Mesenteric fat pad (tissue), 1 donor: ENCODE measurements around the gene FBXW7. TPM values are rescaled to one million over a fixed set of nuclear protein-coding genes. Genes with fewer than 3 reads are reported as not detected.

Experiments used
- DNase-seq: peaks from one replicate; pipeline ENCODE4 v3.0.0-alpha.2; 2020; ENCODE audit warnings: low spot score
- total RNA-seq: library from RNA; stranded (reverse); fragmentation: NEBNext Ultra II Directional; extraction: Animal tissue kit (Norgen Biotek cat#: 25700); gene quantifications from one replicate; pipeline ENCODE4 v1.2.1, GENCODE V29; 2021
- donor health status: DM: yes; HTN: yes; CAD: no.

FBXW7 gene
- total RNA-seq, 1 donor from 2014 or later, result 37.9 TPM

DNA sequence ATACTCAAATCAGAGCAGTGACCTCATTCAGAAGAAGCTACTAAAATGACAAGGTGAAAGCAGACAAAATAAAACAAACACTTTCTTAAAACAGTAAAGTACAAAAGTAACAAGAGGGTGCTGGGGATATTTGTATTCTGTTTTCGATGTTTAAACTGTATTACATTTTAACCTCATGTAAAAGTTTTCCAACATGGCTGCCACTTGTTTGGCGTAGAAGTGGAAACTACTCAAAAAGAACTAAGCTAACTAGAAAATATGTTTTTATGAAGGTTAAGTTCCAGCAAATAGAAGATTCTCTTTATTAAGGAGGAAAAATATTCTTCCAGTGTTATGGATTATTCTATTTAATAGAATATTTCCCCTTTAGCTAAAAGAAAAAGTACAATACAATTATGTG, 155.0 kb downstream of the FBXW7 start:
- DNase-seq, result no peak

DNA sequence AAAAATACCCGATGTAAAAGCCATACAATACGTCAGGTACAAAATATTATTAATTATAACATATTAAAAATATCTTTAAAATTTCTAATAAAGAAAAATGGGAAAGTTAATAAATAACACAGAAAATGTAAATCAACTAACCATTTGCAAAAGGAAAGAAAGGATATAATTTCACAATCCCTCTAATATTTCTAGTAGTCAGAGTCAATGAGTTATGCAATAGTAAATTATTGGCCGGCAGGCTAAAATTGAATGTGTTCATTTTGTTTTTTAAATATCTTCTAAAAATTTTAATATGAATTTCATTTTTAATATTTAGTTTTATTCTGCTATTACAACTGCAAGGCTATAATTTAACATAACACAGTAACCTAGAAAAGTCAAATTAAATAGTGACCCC, 155.7 kb downstream of the FBXW7 start:
- DNase-seq, result no peak

DNA sequence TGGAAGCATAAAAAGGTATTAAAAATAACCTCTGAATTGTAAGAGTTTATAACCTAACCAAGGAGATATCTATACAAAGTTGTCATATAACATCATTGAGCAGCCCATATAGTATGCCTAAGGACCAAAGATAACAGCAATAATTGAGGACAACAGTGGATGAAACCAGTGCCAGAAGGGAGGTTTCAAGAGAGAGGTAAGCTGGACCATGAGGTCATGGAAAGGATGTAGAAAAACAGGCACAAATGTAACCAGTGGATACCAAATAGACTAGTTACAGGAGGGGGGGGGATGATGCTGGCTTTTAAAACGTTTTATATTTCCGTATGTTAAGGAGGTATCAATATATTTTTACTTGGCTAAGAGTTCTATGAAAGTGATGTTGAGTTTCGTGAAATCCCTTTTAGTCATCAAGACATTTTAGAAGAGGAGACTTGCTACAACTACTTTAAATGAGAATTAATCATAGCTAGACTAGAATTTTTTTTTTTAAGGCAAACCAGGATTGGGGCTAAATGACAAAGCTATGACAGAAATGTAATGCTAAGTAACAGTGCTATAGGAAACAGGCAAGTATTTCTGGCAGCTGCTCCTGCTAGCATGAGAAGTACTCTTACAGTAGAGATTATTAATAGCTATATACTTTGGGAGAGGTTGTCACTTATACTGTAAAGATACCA, 161.1 kb downstream of the FBXW7 start:
- no peak for DNase-seq

DNA sequence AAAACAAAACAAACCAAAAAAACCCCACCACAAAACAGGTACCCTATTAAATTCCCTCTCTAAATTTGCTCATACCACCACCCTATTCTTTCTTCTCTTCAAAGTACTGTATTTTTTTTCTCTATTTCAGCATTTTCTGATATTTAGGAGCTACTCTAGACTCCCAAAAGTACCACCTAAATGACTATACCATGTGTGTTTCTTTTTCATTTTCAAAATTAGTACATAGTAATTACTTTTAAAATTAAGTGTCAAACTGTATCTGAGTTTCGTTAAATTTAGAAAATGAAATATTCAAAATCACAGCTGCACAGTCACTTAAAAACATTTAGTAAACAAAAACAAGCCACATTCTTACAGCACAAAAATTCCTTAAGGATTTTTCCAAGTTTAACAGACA, 161.7 kb downstream of the FBXW7 start:
- no peak for DNase-seq

DNA sequence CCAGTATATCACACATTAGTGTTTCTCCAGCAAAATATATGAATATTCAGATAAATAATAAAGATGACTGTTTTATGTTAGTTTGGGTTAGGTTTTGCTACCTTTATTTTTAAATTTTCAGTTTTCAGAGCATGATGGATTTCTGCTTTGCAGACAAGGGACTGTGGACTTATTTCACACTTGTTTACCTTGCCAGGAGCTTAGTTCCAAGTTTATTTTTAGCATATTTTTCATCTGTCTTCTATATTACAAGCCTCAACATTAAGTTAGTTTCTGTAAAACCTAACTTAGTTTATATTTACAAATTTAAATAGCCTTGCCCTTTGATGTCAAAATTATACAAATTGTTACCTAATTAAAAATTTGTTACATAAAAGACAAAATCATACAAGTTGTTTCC, 163.4 kb downstream of the FBXW7 start:
- no peak for DNase-seq

GRCh38 chr4:152369902-152370295, 166.0 kb downstream of the FBXW7 start:
- no peak for DNase-seq

- DNase-seq, result no peak
Observed at GRCh38 chr4:152369203-152369901, 166.5 kb downstream of the FBXW7 start.

DNA sequence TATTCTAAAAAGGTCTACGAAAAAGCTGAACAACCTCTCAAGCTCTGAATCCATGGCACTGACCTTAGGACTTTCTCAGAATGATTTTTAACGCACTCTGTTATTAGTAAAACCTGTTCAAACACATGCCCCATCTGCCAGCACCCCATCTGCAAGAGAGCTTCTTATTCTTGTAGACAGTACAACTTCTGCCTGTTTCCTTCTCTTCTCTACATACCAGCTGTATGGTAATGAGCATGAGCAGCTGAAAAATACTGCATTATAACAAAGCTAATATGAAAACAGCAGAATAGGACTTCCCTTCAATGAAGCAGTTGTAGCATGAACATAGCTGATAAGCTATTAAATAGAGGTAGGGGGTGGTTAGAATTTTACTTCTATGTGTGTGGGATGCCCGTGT, 167.9 kb downstream of the FBXW7 start:
- no peak for DNase-seq

DNA sequence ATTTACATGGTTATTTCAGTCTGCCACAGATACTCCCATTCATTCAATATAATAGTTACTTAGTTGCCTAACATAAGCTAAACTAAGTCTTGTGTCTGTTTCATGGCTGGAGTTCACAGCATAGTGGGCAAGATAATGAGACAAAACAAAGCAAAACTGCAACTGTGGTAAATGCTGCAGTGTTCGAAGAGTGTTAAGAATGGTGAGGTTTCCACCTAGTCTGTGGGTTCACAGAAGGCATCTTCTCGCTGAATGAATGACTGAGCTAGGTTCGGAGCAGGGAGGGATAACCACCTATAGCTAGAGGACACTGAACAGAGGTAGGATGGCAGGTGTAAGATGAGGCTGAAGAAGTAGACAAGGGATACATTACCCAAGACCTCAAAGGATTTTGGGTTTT, 171.0 kb downstream of the FBXW7 start:
- no peak for DNase-seq

GRCh38 chr4:152364383-152364782, 171.5 kb downstream of the FBXW7 start:
- no peak for DNase-seq

DNA sequence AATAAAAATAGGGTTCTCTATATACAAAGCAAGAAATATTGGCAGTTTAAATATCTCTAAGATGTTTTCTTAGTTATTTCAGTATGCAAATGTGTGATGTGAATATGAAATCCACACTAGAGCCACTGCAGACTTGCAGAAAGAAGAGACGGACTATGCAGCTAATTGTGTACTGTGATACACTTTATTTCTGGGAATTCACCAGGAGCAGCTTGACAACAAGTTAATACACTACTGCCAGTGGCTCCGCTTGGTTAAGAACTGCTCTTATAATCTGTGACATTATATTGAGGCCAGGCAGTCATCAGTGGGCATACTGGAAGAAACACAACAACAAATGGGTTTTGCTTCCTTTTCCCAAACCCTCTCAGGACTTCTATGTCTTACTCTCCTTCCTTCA, 172.0 kb downstream of the FBXW7 start:
- DNase-seq, result no peak

GRCh38 chr4:152363086-152363485, 172.8 kb downstream of the FBXW7 start:
- no peak for DNase-seq

DNA sequence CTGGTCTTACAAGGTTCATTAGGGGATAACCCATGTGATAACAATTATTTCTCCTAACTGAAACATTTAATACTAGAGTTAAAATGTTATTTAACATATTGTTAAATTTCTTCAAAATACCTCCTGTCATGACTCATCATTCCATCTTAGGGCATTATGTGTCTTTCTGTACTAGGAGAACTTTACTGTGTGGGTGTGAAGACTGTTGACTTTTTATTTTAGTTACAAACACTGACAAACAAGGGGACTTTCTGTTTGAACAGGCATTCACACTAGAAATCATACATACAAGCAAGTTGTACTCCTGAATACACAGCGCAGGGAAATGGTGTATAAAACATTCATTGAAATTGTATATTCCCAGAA, 175.9 kb downstream of the FBXW7 start:
- no peak for DNase-seq

DNA sequence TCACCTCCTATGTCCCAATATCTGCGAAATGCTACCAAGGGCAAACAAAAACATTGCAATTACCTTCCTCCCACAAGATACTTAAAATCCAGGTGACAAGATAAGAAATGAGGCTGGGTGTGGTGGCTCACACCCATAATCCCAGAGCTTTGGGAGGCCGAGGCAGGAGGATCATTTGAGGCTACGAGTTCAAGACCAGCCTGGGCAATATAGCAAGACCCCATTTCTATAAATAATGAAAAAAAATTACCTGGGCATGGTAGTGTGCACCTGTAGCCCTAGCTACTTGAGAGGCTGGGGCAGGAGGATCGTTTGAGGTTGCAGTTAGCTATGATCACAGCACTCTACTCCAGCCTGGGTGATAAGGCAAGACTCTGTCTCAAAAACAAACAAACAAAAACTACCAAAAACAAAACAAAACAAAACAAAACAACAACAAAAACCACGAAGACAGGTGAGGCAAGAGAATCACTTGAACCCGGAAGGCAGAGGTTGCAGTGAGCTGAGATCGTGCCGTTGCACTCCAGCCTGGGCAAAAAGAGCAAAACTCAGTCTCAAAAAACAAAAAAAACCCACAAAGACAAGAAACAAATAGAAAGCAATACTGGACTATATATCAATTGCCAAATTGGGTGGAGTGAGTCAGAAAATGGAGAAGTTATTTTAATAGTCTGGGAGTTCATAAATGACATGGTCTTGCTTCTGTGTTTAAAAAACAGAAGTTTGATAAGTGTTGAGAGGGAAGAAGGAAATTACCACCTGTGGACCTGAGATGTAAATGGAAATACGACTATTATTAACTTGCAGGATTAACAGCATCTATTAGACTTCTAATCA, 176.5 kb downstream of the FBXW7 start:
- DNase-seq, result no peak

- no peak for DNase-seq
Observed at GRCh38 chr4:152357206-152357605, 178.7 kb downstream of the FBXW7 start.

GRCh38 chr4:152356428-152357034, 179.4 kb downstream of the FBXW7 start:
- DNase-seq, result no peak

GRCh38 chr4:152352622-152353116, 183.2 kb downstream of the FBXW7 start:
- no peak for DNase-seq

- no peak for DNase-seq
Observed at GRCh38 chr4:152352215-152352614, 183.7 kb downstream of the FBXW7 start.

GRCh38 chr4:152351080-152351479, 184.8 kb downstream of the FBXW7 start:
- no peak for DNase-seq

GRCh38 chr4:152348670-152349069, 187.2 kb downstream of the FBXW7 start:
- DNase-seq, result no peak

GRCh38 chr4:152346979-152347378, 188.9 kb downstream of the FBXW7 start:
- no peak for DNase-seq

- DNase-seq, result no peak
Observed at GRCh38 chr4:152346526-152346925, 189.4 kb downstream of the FBXW7 start.
